Esophagus mucosa (tissue), 1 donor: ENCODE results near the gene MSL3. TPM values are rescaled to one million over a fixed set of nuclear protein-coding genes. Genes with fewer than 3 reads are reported as not detected.
A peak's percentile ranks its signal among the peaks of the same experiment; 100 is the strongest.

ENCODE experiments used
- ATAC-seq: fragments of 200-7000 bp; cut with Tn5 transposase; one replicate; pipeline ENCODE4 v1.9.1; 2020
- total RNA-seq: library from RNA; stranded (reverse); gene quantifications from one replicate; pipeline ENCODE4 v1.2.4, GENCODE V29; 2023
- donor health status: DM: yes; HTN: yes; CAD: no.

MSL3 gene
- total RNA-seq, 1 donor from 2014 or later, result 16.0 TPM

DNA sequence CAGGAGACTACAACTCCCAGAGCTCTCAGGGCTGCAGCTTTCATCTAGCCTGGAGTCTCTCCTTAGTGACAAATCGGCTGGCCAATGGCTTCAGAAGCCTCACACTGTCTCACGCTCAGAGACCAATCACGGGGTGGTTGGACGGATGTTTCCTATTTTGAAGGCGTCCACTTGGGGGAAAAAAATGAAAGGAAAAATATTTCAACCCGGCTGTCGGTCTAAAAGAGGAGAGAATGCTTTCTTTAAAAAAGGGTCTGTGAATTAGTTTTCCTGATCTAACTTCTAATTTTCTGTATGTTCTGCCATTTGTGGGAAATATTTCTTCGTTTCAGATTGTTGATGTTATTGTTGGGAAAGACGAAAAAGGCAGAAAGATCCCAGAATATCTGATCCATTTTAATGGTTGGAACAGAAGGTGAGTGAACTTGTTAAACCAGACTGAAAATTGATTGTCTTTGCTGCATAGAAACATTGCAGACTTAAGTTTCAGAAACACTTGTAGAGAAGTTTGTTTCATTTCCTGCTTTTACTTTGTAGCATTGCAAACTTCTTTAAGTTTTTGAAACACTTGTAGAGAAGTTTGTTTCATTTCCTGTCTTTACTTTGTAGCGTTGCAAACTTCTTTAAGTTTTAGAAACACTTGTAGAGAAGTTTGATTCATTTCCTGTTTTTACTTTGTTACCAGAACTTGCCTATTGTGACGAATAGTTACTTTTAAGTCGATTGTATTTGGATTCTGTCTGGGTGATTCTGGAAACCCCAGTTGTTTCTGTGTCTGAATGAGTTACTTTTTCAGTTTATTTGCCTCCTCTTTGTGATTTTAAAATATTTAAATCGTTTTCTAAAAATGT lies 1.6 kb downstream of the MSL3 start:
- ATAC-seq, result peak; percentile 91

DNA sequence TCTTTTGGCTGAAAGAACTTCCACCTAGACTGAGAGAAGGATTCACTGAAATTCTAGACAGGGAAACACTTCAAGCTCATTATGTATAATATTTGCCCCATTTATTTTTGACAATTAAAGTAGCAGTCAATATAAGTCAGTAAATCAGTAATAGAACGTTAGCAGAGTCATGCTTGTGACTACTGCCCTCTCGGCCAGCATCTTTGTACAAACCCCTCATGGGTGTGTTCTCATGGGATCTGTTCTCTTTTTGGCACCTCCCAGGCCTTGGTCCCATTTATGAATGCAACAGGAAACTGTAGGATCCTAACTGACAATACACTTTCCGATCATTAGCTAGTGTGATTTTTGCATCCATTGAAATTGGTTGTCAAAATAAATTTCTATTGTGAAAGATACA lies 2.9 kb downstream of the MSL3 start:
- no peak for ATAC-seq

DNA sequence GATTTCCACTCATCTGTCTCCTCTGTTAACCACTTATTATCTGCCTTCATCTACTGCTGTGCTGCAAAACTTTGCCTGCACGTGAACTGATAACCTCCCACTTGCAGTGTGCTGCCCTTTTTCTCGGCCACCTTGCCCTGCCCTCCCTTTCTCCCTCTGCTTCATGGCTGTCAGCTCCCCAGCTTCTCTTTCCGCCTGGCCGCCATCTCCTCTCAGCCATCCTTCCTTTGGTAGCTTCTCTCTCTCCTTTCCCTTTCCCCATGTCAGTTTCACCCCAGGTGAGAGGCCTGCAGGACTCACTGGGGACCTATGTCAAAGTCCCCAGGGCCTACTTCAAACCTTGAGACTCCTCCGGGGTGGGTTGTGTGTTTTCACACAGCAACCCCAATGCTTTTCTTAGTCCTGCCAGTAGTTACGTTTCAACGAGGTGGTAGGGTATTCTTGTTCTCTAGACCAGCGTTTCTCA lies 6.6 kb downstream of the MSL3 start:
- ATAC-seq, result no peak

DNA sequence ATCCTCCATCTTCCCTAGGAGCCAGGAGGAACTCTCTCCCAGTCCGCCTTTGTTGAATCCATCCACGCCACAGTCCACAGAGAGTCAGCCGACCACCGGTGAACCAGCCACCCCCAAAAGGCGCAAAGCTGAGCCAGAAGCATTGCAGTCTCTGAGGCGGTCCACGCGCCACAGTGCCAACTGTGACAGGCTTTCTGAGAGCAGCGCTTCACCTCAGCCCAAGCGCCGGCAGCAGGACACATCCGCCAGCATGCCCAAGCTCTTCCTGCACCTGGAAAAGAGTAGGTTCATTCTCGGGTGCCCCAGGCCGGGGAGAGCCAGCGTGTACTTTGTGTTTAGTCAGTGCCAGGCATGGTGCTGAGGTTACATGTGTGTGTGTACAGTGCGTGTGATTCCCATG lies 7.4 kb downstream of the MSL3 start:
- ATAC-seq, result no peak

DNA sequence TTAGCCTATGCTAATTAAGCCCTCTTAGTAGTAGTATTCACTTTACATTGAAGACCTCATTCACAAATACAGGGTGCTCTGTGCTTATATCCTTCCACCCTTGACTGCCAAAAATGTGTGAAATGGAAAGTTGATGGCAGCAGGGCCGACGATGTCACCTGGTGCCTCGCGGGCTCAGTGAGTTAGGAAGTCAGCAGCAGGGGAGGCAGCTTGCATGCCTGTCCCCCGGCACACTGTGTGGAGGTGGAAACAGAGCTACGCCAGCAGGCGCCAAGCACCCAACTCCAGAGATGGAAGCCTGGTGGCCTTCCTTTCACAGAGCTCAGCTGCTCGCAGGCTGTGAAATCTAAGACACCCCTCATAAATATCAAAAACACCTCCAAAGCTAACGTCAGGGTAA lies 8.4 kb downstream of the MSL3 start:
- no peak for ATAC-seq

DNA sequence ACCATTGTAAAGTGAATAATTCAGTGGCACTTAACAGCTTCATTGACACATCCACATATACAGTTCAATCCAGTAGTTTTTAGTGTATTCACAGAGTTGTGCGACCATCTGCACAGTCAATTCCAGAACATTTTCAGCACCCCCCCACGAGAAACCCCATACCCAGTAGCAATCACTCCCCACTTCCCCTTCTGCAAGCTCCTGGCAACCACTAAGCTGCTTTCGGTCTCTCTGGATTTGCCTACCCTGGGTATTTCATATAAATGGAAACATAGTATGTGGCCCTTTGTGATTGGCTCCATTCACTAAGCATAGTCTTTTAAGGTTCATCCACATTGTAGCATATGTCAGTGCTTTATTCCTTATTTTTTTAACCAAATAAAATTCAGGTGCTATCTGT lies 10.0 kb downstream of the MSL3 start:
- ATAC-seq, result no peak

DNA sequence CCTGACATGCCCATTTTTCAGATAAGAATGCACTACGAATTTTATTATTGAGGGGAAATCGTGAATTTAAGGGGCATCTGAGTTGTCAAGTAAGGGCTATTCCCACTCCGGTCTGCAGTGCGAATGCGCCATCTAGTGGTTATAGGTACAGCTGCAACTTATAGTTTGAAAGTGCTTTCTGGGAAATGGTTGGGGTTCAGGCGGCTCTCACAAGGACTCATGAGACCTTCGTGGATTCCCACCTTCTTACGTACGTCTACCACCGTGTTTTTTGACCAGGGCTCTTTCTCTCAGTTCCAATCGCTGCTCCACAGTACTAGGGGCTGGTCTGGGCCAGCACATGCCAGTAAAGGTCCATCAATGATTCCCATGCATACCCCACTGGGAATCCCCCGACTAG lies 12.3 kb downstream of the MSL3 start:
- ATAC-seq, result peak; percentile 71

DNA sequence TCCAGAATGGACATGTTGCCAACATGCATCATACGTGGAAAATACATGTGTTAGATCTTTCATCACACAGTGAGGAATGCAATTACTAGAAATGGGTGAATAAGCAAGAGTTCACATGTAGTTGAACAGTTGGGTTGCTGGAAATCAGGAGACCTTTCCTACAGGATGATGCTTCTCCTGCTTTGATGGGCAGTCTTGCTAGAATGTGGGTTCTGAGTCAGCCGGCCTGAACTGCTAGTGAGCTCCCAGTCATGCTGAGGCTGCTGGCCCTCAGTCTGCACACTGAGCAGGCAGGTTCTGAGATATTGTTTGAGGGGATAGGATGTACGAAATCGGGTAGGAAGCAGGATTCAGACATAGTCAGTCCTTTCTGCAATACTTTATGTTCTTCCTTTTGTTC lies 20.2 kb downstream of the MSL3 start:
- ATAC-seq, result no peak

DNA sequence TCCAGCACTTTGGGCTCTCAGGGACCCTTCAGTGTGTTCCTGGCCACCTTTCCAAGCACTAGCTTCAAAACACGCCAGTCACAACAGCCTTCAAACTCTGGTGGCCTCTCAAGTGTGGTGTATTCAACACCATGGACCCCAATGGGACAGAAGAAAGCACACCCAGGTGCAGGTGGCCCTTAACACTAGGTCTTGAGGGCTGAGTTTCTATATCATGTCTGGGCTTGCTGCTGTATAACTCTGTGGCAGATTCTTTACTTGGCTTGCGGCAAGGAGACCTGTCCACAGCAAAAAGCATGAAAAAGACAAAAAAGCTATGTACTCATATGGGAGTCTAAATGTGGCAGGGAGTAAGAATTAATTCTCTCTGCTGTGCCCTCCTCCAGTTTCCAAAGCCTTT lies 23.1 kb downstream of the MSL3 start:
- ATAC-seq, result no peak

DNA sequence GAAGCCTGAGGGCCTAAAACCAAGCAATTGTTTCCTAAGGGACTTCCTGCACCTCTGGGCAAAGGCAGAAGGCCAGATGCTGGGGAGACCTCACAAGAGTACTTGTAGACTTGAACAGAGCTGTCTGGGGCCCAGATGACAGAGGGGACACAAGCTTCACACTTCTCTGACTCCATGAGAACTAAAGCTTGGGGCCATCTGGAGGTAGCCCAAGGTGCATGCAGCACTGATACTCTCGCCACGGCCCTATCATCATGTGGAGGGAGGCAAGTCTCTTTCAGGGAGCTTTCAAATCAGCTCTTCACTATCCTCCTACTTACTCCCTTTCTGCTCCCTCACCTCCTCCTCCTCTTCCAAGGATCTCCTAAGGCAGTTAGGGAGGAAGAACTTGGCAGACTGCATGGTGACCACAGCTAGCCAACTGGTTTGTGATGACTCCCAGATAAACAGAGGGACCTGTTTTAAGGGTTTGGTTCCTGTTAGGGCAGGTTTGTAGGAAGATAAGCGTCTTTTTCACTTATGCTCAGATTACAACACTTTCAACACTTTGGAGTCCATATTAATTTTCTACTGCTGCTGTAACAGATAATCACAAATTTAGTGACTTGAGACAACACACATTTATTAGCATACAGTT lies 23.8 kb downstream of the MSL3 start:
- no peak for ATAC-seq

DNA sequence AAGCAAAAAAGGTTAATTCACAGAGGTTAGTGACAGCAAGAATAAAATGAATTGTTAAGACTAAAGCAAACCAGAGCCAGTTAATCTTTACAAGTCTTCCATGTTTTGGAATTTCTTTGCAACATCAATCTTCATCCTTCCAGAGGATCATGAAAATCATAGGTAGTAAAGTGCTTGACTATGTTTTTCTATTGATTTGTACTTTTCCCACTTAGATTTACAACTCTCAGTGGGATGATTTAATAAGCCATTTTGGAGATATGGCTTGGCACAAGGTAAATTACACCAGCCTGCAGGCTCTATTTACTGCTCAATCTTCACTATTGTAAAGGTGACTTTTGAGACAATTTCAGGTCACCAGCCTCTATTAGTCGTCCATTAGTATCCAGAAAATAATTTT lies 26.5 kb downstream of the MSL3 start:
- no peak for ATAC-seq

DNA sequence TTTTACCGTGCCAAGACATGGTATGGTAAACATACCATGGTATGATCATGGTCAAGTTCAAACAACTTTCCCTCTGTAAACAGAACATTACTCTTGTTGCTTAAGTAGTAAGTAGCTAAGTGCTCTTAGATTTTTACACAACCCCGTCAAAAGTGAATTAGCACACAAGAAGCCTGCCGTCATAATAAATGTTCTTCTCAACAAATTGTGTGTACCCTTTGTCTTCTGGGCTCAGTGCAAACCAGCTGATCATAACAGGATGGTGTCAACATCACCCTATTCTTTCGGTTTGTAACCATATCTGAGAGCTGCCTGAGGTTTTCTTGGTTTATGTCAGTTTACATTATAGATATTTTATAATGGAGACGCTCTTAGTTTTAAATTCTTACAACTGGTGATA lies 28.8 kb downstream of the MSL3 start:
- ATAC-seq, result no peak

DNA sequence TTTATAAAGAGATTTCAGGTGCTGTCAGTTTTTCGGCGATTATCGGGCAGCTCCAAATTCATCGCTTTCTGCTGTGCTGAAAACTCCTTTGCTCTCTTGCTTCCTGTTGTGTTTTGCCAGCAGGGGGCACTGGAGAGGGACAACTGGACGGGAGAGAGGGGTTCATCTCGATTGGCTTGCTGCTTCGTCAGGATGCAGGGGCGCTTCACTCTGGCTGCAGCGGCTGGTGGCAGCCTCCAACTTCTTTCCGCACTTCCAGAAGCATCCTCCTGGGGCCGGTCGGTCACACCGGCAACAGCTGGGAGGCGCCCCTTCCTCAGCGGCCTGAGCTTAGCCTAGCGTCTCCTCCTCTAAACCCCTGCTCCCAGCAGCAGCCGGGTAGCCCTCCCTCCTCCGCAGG lies 29.5 kb downstream of the MSL3 start:
- ATAC-seq, result no peak

DNA sequence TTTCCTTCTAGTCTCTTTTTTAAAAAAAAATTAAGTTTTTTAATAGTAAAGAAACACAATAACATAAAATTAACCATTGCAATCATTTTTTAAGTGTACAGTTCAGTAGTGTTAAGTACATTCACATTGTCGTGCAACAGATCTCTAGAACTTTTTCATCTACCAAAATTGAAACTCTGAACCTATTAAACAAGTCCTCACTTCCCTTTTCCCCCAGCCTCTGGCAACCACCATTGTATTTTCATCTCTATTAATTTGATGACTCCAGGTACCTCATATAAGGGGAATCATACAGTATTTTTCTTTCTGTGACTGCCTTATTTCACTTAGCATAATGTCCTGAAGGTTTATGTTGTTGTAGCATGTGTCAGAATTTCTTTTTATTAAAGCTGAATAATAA lies 31.8 kb downstream of the MSL3 start:
- ATAC-seq, result no peak

DNA sequence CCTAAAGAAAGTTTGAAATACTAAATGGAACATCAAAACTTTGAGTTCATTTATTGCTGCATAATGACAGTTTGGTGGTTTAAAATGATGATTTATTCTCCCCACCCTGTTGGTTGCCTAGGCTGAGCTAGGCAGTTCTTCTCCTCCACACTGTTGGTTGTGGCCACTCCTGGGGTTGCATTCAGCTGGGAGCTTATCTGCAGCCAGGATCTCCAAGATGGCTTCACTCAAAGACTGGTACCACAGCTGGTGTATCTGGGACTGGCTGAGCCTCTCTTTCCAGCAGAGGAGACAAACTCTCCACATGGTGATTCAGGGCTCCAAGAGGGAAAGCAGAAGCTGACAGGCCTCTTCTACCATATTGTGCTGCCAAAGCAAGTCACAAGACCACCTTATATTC lies 33.1 kb downstream of the MSL3 start:
- no peak for ATAC-seq

DNA sequence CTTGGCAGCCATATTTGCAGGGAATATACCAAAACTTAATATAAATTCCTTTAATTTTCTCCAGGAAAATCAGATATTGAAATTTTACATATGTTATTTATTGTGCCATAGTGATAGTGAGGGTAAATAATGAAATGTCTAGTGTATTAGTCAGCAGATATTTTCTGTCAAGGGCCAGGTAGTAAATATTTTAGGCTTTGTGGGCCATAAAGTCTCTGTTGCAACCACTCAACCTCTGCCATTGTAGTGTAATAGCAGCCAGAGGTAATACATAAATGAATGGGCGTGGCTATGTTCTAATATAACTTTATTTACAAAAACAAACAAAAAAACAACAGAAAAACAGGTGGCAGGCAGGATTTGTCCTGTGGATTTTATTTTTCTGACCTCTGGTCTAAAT lies 33.5 kb downstream of the MSL3 start:
- ATAC-seq, result no peak

DNA sequence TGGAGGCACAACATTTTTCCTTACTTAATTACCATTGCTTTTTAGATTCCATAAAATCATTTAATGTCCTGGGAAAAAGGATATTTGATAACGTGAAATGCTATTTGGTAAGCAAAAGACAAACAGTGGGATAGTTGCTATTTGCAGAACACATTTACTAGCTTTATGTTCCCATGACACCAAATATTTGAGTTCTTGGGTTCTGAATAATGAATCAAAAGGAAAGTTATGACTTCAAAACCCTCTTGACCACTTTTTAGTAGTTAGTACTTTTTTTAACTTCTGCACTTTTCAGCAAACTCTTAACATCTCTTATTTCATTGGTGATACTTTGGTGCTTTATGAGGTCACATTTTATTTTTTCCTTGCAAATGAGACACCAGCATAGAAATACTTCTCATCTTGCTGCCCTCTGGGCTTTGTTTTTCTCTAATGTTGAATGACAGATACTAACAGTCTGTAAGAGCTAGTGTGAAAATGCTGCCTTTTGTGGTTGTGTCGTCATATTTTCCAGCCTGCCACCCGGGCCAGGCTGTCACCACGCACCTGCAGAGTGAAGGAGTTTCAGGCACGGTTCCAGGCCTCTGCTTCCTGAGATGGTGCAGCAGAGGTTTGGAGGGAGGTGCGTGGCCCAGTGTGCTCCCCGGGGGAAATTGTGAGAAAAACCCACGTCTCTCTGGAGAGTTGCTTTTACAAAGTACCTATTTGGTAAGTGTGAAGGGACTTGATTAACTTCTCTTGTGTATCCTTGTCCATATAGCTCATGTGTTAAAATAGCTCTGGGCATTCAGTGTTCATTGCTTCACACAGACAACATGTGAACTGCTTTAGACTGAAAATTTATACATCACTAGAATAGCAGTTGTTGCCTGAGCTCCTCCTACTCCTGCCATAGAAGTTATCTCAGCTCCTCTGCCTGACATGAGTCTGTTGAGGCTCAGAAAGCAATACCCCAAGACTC lies 34.7 kb downstream of the MSL3 start:
- ATAC-seq, result no peak

DNA sequence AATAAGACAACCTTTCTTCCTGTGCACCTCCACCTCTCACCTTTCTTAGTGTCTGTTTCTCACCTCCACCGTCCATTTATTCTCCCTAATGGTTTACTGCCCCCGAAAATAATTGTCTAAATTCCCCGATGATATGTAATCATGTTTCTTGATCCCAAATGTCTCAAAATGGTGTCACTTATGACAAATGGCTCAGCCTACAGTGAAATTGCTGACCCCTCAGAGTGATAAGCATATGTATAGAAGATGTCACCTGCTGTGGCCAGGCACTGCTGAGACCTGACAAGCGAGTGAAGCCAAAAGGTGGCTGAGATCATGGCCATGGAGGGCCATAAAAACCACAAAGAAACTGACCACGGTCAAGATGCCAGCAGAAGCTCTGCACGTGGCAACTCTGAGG lies 35.7 kb downstream of the MSL3 start:
- ATAC-seq, result no peak

DNA sequence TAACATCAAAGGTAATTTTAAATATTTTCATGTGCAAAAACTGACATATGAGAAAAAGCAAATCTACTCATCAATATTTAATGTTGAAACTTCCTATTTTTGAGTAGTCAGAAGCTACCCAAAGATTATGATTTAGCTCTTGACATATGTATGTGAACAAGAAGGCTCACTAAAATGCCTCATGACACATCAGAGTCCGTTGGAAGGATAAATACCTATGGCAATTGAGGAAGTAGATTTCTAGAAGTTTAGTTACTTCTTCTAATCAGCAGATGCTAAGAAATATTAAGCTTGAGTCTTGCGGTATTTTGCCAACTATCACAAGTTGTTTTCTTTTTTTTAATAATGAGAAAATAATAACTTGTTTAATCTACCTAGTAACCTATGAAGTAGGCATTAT lies 55.3 kb downstream of the MSL3 start:
- ATAC-seq, result no peak
